ENCODE data around the gene ADRA2B.
"Not testable (repeated sequence)": the region's sequence is repeated elsewhere in the genome, so short reads cannot be mapped to it uniquely, and the experiment has no call there.

DNA sequence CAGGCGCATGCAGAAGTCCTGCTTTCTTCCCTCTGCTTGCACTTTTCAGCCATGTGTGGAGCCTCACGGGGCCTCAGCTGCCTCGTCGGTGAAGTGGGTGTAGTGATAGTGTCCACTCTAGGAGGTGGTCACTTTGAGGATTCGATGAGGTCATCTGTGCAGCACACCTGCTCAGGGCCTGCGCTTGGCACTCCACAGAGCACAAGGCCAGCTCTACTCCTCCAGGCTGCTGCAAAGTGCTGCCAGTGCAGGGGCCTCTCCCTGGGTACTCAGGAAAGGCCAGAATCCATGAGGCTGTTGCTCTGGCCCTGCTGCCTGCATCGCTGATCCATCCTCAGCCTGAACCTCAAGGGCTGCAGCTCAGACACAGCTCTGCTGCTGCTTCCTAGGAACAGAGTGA is 49.9 kb downstream of the ADRA2B start:
- TF ChIP-seq, protein P1, sequence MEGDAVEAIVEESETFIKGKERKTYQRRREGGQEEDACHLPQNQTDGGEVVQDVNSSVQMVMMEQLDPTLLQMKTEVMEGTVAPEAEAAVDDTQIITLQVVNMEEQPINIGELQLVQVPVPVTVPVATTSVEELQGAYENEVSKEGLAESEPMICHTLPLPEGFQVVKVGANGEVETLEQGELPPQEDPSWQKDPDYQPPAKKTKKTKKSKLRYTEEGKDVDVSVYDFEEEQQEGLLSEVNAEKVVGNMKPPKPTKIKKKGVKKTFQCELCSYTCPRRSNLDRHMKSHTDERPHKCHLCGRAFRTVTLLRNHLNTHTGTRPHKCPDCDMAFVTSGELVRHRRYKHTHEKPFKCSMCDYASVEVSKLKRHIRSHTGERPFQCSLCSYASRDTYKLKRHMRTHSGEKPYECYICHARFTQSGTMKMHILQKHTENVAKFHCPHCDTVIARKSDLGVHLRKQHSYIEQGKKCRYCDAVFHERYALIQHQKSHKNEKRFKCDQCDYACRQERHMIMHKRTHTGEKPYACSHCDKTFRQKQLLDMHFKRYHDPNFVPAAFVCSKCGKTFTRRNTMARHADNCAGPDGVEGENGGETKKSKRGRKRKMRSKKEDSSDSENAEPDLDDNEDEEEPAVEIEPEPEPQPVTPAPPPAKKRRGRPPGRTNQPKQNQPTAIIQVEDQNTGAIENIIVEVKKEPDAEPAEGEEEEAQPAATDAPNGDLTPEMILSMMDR (IDR thresholded peaks at IDR 0.05), result not testable (repeated sequence)
- TF ChIP-seq ZFX (IDR thresholded peaks at IDR 0.05; ENCODE audit: borderline replicate concordance), result not testable (repeated sequence)
